ENCODE data around the gene PHACTR3. TPM values are rescaled to one million over a fixed set of nuclear protein-coding genes. Genes with fewer than 3 reads are reported as not detected.

PHACTR3 gene
- total RNA-seq, 2 experiments from 2014 or later = not detected

GRCh38 chr20:59577809-59578435 is 26.4 kb upstream of the PHACTR3 start:
- no peak for DNase-seq
- H3K36me3 Mint-ChIP-seq (ENCODE audit: low read depth) = no peaks in the 10 kb centered on the region
- H3K27me3 Mint-ChIP-seq = peaks cover 32% of the 10 kb centered on the region
- no peaks in the 10 kb centered on the region for H3K9me3 Mint-ChIP-seq
- TF ChIP-seq, protein P1, sequence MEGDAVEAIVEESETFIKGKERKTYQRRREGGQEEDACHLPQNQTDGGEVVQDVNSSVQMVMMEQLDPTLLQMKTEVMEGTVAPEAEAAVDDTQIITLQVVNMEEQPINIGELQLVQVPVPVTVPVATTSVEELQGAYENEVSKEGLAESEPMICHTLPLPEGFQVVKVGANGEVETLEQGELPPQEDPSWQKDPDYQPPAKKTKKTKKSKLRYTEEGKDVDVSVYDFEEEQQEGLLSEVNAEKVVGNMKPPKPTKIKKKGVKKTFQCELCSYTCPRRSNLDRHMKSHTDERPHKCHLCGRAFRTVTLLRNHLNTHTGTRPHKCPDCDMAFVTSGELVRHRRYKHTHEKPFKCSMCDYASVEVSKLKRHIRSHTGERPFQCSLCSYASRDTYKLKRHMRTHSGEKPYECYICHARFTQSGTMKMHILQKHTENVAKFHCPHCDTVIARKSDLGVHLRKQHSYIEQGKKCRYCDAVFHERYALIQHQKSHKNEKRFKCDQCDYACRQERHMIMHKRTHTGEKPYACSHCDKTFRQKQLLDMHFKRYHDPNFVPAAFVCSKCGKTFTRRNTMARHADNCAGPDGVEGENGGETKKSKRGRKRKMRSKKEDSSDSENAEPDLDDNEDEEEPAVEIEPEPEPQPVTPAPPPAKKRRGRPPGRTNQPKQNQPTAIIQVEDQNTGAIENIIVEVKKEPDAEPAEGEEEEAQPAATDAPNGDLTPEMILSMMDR (IDR thresholded peaks at IDR 0.05) = no peak
- intact Hi-C loops (cut with micrococcal nuclease) = no loop called here
- no peaks in the 10 kb centered on the region for H3K4me1 Mint-ChIP-seq (ENCODE audit: low read depth)
- H3K27ac Mint-ChIP-seq = no peak overlapping the region
- ChIA-PET CTCF (no interaction called here), POLR2A (no interaction called here)
- no peak overlapping the region for H3K4me3 Mint-ChIP-seq
- ATAC-seq = no peak

DNA sequence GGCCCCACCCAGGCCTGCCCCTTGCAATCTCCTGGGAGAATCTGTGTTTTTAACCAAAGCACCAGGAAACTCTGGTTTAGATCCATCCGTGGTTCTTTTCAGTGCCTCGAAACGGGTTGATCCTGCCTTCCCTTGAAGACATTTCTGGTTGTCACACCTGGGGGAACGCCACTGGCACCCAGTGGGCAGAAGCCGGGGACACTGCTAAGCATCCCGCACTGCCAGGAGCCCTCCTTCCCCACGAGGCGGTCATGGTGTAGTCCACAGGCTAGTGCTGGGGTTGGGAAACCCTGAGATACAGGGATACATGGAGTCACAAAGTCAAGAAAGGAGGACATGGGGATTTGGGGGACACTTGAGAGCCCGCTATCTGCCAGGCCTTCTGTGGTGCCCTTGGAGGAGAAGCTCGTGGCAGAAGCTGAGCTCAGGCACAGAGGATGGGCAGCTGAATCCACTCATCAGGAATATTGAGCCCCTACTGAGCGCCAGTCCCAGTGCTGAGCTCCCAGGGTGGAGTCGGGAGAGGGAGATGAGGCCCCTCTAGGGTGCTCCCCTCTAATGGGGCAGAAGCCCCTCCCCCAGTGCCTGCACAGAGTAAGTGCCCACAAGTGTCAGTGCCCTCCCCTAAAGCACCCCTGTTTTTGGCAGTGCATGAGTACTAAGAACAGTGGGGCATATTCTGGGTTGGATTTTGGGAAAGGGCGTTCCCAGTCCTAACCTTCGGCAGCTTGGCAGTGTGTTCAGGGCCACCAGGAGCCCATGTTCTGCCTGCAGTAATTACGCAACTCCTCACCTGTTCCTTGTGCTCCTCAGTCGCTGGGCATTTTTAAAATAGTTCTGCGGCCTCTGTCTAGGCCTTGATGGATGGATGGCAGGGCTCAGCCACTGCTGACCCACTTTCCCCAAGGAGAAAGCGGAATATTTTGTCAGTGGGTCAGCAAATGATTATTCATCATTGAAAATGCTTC is 25.6 kb upstream of the PHACTR3 start:
- Mint-ChIP-seq H3K9me3 (no peaks in the 10 kb centered on the region), H3K4me1 (ENCODE audit: low read depth) (no peaks in the 10 kb centered on the region), H3K36me3 (ENCODE audit: low read depth) (no peaks in the 10 kb centered on the region), H3K4me3 (no peak overlapping the region), H3K27me3 (peaks cover 32% of the 10 kb centered on the region), H3K27ac (no peak overlapping the region)
- DNase-seq (no peak), ATAC-seq (no peak)
- ChIA-PET CTCF (no interaction called here), POLR2A (no interaction called here)
- intact Hi-C loops (cut with micrococcal nuclease) = no loop called here
- TF ChIP-seq, protein P1 (IDR thresholded peaks at IDR 0.05) = no peak

GRCh38 chr20:59579404-59580145 is 24.8 kb upstream of the PHACTR3 start:
- CTCF ChIA-PET = interaction anchor here (2.6 to 5.5 kb wide), 2 partner anchors 8 to 19 kb away, joined by 9 to 37 read pairs; no protein-coding TSS in a partner anchor

GRCh38 chr20:59580146-59580946 is 24.0 kb upstream of the PHACTR3 start:
- Mint-ChIP-seq H3K27me3 (peaks cover 32% of the 10 kb centered on the region), H3K36me3 (ENCODE audit: low read depth) (no peaks in the 10 kb centered on the region), H3K4me3 (no peak overlapping the region), H3K27ac (no peak overlapping the region), H3K4me1 (ENCODE audit: low read depth) (no peaks in the 10 kb centered on the region), H3K9me3 (no peaks in the 10 kb centered on the region)
- ATAC-seq = no peak
- POLR2A ChIA-PET = no interaction called here
- CTCF ChIA-PET = interaction anchor here (2.6 to 5.5 kb wide), 2 partner anchors 9 to 18 kb away, joined by 9 to 37 read pairs; no protein-coding TSS in a partner anchor
- DNase-seq = no peak
- TF ChIP-seq, protein P1 (IDR thresholded peaks at IDR 0.05) = no peak
- intact Hi-C loops (cut with micrococcal nuclease) = no loop called here

More at GRCh38 chr20:59579404-59580145, 24.8 kb upstream of the PHACTR3 start:
- DNase-seq (no peak), ATAC-seq (no peak)
- Mint-ChIP-seq H3K4me1 (ENCODE audit: low read depth) (no peaks in the 10 kb centered on the region), H3K36me3 (ENCODE audit: low read depth) (no peaks in the 10 kb centered on the region), H3K4me3 (no peak overlapping the region), H3K27me3 (peaks cover 32% of the 10 kb centered on the region), H3K27ac (no peak overlapping the region), H3K9me3 (no peaks in the 10 kb centered on the region)
- TF ChIP-seq, protein P1 (IDR thresholded peaks at IDR 0.05) = no peak
- POLR2A ChIA-PET = no interaction called here
- intact Hi-C loops (cut with micrococcal nuclease) = no loop called here

All from activated CD8-positive, alpha-beta T cell treated with anti-CD3 and anti-CD28 coated beads for 36 hours (primary cell).